Measurements from ENCODE around the gene NTSR1. TPM values are rescaled to one million over a fixed set of nuclear protein-coding genes. Genes with fewer than 3 reads are reported as not detected.

The NTSR1 gene
- total and polyA plus RNA-seq, 2 of the 8 experiments (the other 6 are each of a cell fraction or from before 2014, with no cell fraction given): 0.53 to 0.89 TPM

DNA sequence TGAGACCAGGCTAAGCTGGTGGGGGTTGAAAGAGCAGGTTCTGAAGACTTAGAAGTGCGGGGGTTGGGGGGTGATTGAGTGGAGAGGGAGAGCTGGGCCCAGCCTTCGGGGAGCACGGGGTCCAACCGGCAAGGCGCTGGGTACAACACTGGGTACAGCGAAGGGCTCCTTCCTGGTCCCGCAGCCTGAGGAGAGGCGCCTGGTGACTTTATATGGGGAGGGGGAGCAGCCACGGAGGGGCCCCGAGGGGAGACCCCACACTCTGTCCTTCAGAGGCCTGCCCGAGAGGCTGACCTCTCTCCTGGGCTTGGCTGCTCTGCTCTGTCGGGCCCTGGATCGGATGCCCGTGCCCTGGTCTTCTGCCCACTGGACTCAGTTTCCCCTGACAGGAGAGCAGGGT is 10.4 kb upstream of the NTSR1 start:
- Histone ChIP-seq H3K36me3 (ENCODE audit: control insufficient read depth in 2 of 4, insufficient read depth in 4 of 4, low read length in 3 of 4) (no peaks in the 10 kb centered on the region), H3K14ac (ENCODE audit: insufficient read length) (no peak overlapping the region)
- CTCF ChIA-PET (ENCODE audit: partially characterized antibody): interaction anchor here (0.7 to 4.1 kb wide), 11 partner anchors 10 to 176 kb away, joined by 3 to 22 read pairs (median 3); partner anchors contain the start of gene NTSR1

More for the DNA sequence above, 10.4 kb upstream of the NTSR1 start:
- Histone ChIP-seq H3K18ac (ENCODE audit: extremely low read depth, low read length) (no peak overlapping the region), H3K4ac (replicated peaks; ENCODE audit: insufficient read length, low read depth, low read length) (no peak overlapping the region), H2BK20ac (ENCODE audit: low read length) (no peak overlapping the region), H3K23ac (ENCODE audit: insufficient read length) (no peak overlapping the region), H2BK120ac (replicated peaks; ENCODE audit: low read depth, low read length) (no peak overlapping the region), H4K5ac (ENCODE audit: insufficient read length, low read depth, low read length) (no peak overlapping the region), H2BK12ac (ENCODE audit: low read depth, low read length) (no peak overlapping the region), H2BK15ac (ENCODE audit: low read length) (no peak overlapping the region), H3K79me1 (ENCODE audit: low read depth, low read length) (no peaks in the 10 kb centered on the region), H3K23me2 (ENCODE audit: low read depth, low read length) (no peaks in the 10 kb centered on the region), H2AFZ (ENCODE audit: low read length) (no peak overlapping the region), H4K91ac (replicated peaks; ENCODE audit: insufficient read length, low read length) (no peak overlapping the region), H3K27ac (ENCODE audit: low read depth, low read length) (no peak overlapping the region), H3K9me3 (ENCODE audit: insufficient read depth in 2 of 2, low read depth in 1 of 2, low read length in 1 of 2) (no peaks in the 10 kb centered on the region), H4K8ac (ENCODE audit: extremely low read depth, insufficient read depth, low read length) (no peak overlapping the region), H3K4me2 (ENCODE audit: insufficient read depth in 1 of 2, low read depth in 2 of 2, low read length in 2 of 2) (no peak overlapping the region), H3K79me2 (ENCODE audit: control insufficient read depth in 1 of 2, insufficient read depth in 2 of 2, low read length in 2 of 2) (no peaks in the 10 kb centered on the region), H3K4me1 (replicated peaks in 1 of 4; ENCODE audit: control insufficient read depth in 3 of 4, insufficient read depth in 4 of 4, low read length in 3 of 4) (no peaks in the 10 kb centered on the region; a peak in 1 of 7 replicates), H3K27me3 (replicated peaks in 1 of 4; ENCODE audit: control insufficient read depth in 3 of 4, extremely low read depth in 1 of 4, insufficient read depth in 3 of 4, low read length in 3 of 4) (no peaks in the 10 kb centered on the region; a peak in 2 of 7 replicates), H2AK5ac (ENCODE audit: low read depth, low read length) (no peak overlapping the region), H3K4me3 (ENCODE audit: extremely low read depth in 1 of 4, insufficient read depth in 2 of 4, low read depth in 3 of 4, low read length in 4 of 4) (no peak overlapping the region), H3K56ac (replicated peaks; ENCODE audit: insufficient read length, low read depth, low read length) (no peak overlapping the region), H3K9ac (replicated peaks in 1 of 4; ENCODE audit: extremely low read depth in 1 of 4, low read depth in 3 of 4, low read length in 3 of 4) (no peak overlapping the region), H2BK5ac (ENCODE audit: low read depth, low read length) (no peak overlapping the region), H4K20me1 (replicated peaks in 1 of 2; ENCODE audit: control insufficient read depth in 1 of 2, insufficient read depth in 2 of 2, low read length in 2 of 2) (peaks cover 0 to 4% of the 10 kb centered on the region in 2 experiments)
- TF ChIP-seq KDM1A (IDR thresholded peaks at IDR 0.05; ENCODE audit: borderline replicate concordance, low read length) (no peak), JUN (IDR thresholded peaks at IDR 0.05; ENCODE audit: low read depth, low read length) (no peak), TBP (IDR thresholded peaks at IDR 0.05; ENCODE audit: low read depth, low read length) (no peak), RFX5 (IDR thresholded peaks at IDR 0.05; ENCODE audit: borderline replicate concordance, low read depth, low read length) (no peak)
- TF ChIP-seq, protein P1, sequence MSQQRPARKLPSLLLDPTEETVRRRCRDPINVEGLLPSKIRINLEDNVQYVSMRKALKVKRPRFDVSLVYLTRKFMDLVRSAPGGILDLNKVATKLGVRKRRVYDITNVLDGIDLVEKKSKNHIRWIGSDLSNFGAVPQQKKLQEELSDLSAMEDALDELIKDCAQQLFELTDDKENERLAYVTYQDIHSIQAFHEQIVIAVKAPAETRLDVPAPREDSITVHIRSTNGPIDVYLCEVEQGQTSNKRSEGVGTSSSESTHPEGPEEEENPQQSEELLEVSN (IDR thresholded peaks at IDR 0.05): no peak
- POLR2A ChIA-PET (ENCODE audit: partially characterized antibody): no interaction called here
- WGBS, 2 experiments (ENCODE audit: extremely low coverage in 1 of 2, insufficient coverage in 1 of 2, insufficient read length in 1 of 2, insufficient replicate concordance in 2 of 2, low coverage in 1 of 2, low lambda C conversion rate in 2 of 2, missing lambda C conversion rate in 1 of 2): 91% methylated on average over 14 of the region's 14 CpGs; no CpG with 5 or more reads in 1 of the 2 experiments
- no peak for FAIRE-seq
- DNase-seq (ENCODE audit: low read depth in 1 of 2, low spot score in 2 of 2): no peak
